HG03095 (cell line): ENCODE measurements around the gene OR2G6.
"Not testable (repeated sequence)": the region's sequence is repeated elsewhere in the genome, so short reads cannot be mapped to it uniquely, and the experiment has no call there.

ENCODE experiments used
- ATAC-seq: cut with Tn5 transposase; IDR thresholded peaks from one replicate; pipeline ENCODE4 v1.9.1; 2021; ENCODE audit warnings: moderate library complexity; ENCODE audit not compliant: unreplicated experiment

The OR2G6 gene

GRCh38 chr1:248573856-248574255 lies 66.0 kb downstream of the OR2G6 start:
- not testable (repeated sequence) for ATAC-seq

- not testable (repeated sequence) for ATAC-seq
Measured at GRCh38 chr1:248574657-248575056, 66.8 kb downstream of the OR2G6 start, which contains the start of gene OR2T34. OR2T34 (minus strand) TSS chr1:248574757; CDS start chr1:248574757, 0 bp downstream.

- no peak for ATAC-seq
Measured at GRCh38 chr1:248576260-248576980, 68.5 kb downstream of the OR2G6 start.
